ENCODE measurements around the gene HAND2.

GRCh38 chr4:173529477-173530325 lies at the start of gene HAND2:
- TF ChIP-seq CTBP1 (IDR thresholded peaks at IDR 0.05; ENCODE audit: borderline replicate concordance), result no peak
- no peak for TF ChIP-seq ZNF384 (IDR thresholded peaks at IDR 0.05)
- TF ChIP-seq FOXM1 (IDR thresholded peaks at IDR 0.05; ENCODE audit: borderline replicate concordance), result no peak
- no peak for TF ChIP-seq ARNT (IDR thresholded peaks at IDR 0.05)
- no peak for TF ChIP-seq SP1 (IDR thresholded peaks at IDR 0.05)
- peak; percentile 87 for TF ChIP-seq L3MBTL2 (conservative IDR thresholded peaks at IDR 0.05)
- TF ChIP-seq BHLHE40 (IDR thresholded peaks at IDR 0.05; ENCODE audit: borderline replicate concordance), result no peak
